ENCODE results near the gene CHPT1.
A peak's percentile ranks its signal among the peaks of the same experiment; 100 is the strongest.
"Not testable (repeated sequence)": the region's sequence is repeated elsewhere in the genome, so short reads cannot be mapped to it uniquely, and the experiment has no call there.

CHPT1 gene

GRCh38 chr12:101663298-101663697 lies 34.1 kb upstream of the CHPT1 start:
- no peak for DNase-seq (ENCODE audit: low read depth, low spot score)
- H3K27ac ChIP-seq, result no peak overlapping the region
- no peak overlapping the region for H3K9ac ChIP-seq (ENCODE audit: insufficient read length)
- no peak for TF ChIP-seq POLR2AphosphoS5 (IDR thresholded peaks at IDR 0.05; ENCODE audit: borderline replicate concordance, low read depth, low read length)
- TF ChIP-seq FOXP2 (optimal IDR thresholded peaks at IDR 0.05; ENCODE audit: control extremely low read depth, extremely low read length, insufficient read depth), result no peak
- no peak for TF ChIP-seq EZH2 (IDR thresholded peaks at IDR 0.05)
- no peak overlapping the region for H3K4me3 ChIP-seq
- no peaks in the 10 kb centered on the region for H3K9me3 ChIP-seq (ENCODE audit: low read depth, low read length)
- no peaks in the 10 kb centered on the region for H3K36me3 ChIP-seq (ENCODE audit: insufficient read depth, low read length)

- Histone ChIP-seq H3K4me3 (no peak overlapping the region), H3K9me3 (ENCODE audit: low read depth, low read length) (no peaks in the 10 kb centered on the region), H3K27ac (no peak overlapping the region), H3K36me3 (ENCODE audit: insufficient read depth, low read length) (no peaks in the 10 kb centered on the region), H3K9ac (ENCODE audit: insufficient read length) (no peak overlapping the region)
- TF ChIP-seq FOXP2 (optimal IDR thresholded peaks at IDR 0.05; ENCODE audit: control extremely low read depth, extremely low read length, insufficient read depth) (no peak), EZH2 (IDR thresholded peaks at IDR 0.05) (no peak), POLR2AphosphoS5 (IDR thresholded peaks at IDR 0.05; ENCODE audit: borderline replicate concordance, low read depth, low read length) (no peak)
- DNase-seq (ENCODE audit: low read depth, low spot score), result no peak
Observed at GRCh38 chr12:101664992-101665391, 32.4 kb upstream of the CHPT1 start.

GRCh38 chr12:101666052-101666728 lies 31.2 kb upstream of the CHPT1 start:
- TF ChIP-seq POLR2AphosphoS5 (IDR thresholded peaks at IDR 0.05; ENCODE audit: borderline replicate concordance, low read depth, low read length) (no peak), FOXP2 (optimal IDR thresholded peaks at IDR 0.05; ENCODE audit: control extremely low read depth, extremely low read length, insufficient read depth) (no peak)
- no peak overlapping the region for H3K9ac ChIP-seq (ENCODE audit: insufficient read length)
- no peak overlapping the region for H3K27ac ChIP-seq
- H3K4me3 ChIP-seq, result no peak overlapping the region
- no peak for DNase-seq (ENCODE audit: low read depth, low spot score)
- no peaks in the 10 kb centered on the region for H3K9me3 ChIP-seq (ENCODE audit: low read depth, low read length)
- H3K36me3 ChIP-seq (ENCODE audit: insufficient read depth, low read length), result no peaks in the 10 kb centered on the region

GRCh38 chr12:101667591-101667990 lies 29.8 kb upstream of the CHPT1 start:
- H3K4me3 ChIP-seq, result no peak overlapping the region
- no peak for DNase-seq (ENCODE audit: low read depth, low spot score)
- H3K36me3 ChIP-seq (ENCODE audit: insufficient read depth, low read length), result no peaks in the 10 kb centered on the region
- no peak overlapping the region for H3K27ac ChIP-seq
- H3K9ac ChIP-seq (ENCODE audit: insufficient read length), result no peak overlapping the region
- no peaks in the 10 kb centered on the region for H3K9me3 ChIP-seq (ENCODE audit: low read depth, low read length)
- TF ChIP-seq POLR2AphosphoS5 (IDR thresholded peaks at IDR 0.05; ENCODE audit: borderline replicate concordance, low read depth, low read length) (no peak), FOXP2 (optimal IDR thresholded peaks at IDR 0.05; ENCODE audit: control extremely low read depth, extremely low read length, insufficient read depth) (no peak), EZH2 (IDR thresholded peaks at IDR 0.05) (no peak)

GRCh38 chr12:101670007-101670671 lies 27.3 kb upstream of the CHPT1 start:
- no peaks in the 10 kb centered on the region for H3K9me3 ChIP-seq (ENCODE audit: low read depth, low read length)
- H3K27ac ChIP-seq, result no peak overlapping the region
- no peak overlapping the region for H3K4me3 ChIP-seq
- no peak overlapping the region for H3K9ac ChIP-seq (ENCODE audit: insufficient read length)
- H3K36me3 ChIP-seq (ENCODE audit: insufficient read depth, low read length), result no peaks in the 10 kb centered on the region
- peak; percentile 14 for DNase-seq (ENCODE audit: low read depth, low spot score)
- no peak for TF ChIP-seq POLR2AphosphoS5 (IDR thresholded peaks at IDR 0.05; ENCODE audit: borderline replicate concordance, low read depth, low read length)
- no peak for TF ChIP-seq FOXP2 (optimal IDR thresholded peaks at IDR 0.05; ENCODE audit: control extremely low read depth, extremely low read length, insufficient read depth)
- TF ChIP-seq EZH2 (IDR thresholded peaks at IDR 0.05), result no peak

- Histone ChIP-seq H3K9me3 (ENCODE audit: low read depth, low read length) (no peaks in the 10 kb centered on the region), H3K4me3 (no peak overlapping the region), H3K27ac (no peak overlapping the region), H3K9ac (ENCODE audit: insufficient read length) (no peak overlapping the region), H3K36me3 (ENCODE audit: insufficient read depth, low read length) (no peaks in the 10 kb centered on the region)
- DNase-seq (ENCODE audit: low read depth, low spot score), result no peak
- TF ChIP-seq POLR2AphosphoS5 (IDR thresholded peaks at IDR 0.05; ENCODE audit: borderline replicate concordance, low read depth, low read length), result no peak
- no peak for TF ChIP-seq FOXP2 (optimal IDR thresholded peaks at IDR 0.05; ENCODE audit: control extremely low read depth, extremely low read length, insufficient read depth)
- no peak for TF ChIP-seq EZH2 (IDR thresholded peaks at IDR 0.05)
Observed at GRCh38 chr12:101671157-101671791, 26.2 kb upstream of the CHPT1 start.

- H3K27ac ChIP-seq, result no peak overlapping the region
- no peaks in the 10 kb centered on the region for H3K9me3 ChIP-seq (ENCODE audit: low read depth, low read length)
- DNase-seq (ENCODE audit: low read depth, low spot score), result no peak
- TF ChIP-seq FOXP2 (optimal IDR thresholded peaks at IDR 0.05; ENCODE audit: control extremely low read depth, extremely low read length, insufficient read depth), result no peak
- TF ChIP-seq POLR2AphosphoS5 (IDR thresholded peaks at IDR 0.05; ENCODE audit: borderline replicate concordance, low read depth, low read length), result no peak
- TF ChIP-seq EZH2 (IDR thresholded peaks at IDR 0.05), result no peak
- no peak overlapping the region for H3K9ac ChIP-seq (ENCODE audit: insufficient read length)
- no peak overlapping the region for H3K4me3 ChIP-seq
- no peaks in the 10 kb centered on the region for H3K36me3 ChIP-seq (ENCODE audit: insufficient read depth, low read length)
Observed at GRCh38 chr12:101671833-101672232, 25.6 kb upstream of the CHPT1 start.

GRCh38 chr12:101675555-101675954 lies 21.9 kb upstream of the CHPT1 start:
- DNase-seq (ENCODE audit: low read depth, low spot score), result no peak
- no peak overlapping the region for H3K27ac ChIP-seq
- TF ChIP-seq EZH2 (IDR thresholded peaks at IDR 0.05), result no peak
- TF ChIP-seq FOXP2 (optimal IDR thresholded peaks at IDR 0.05; ENCODE audit: control extremely low read depth, extremely low read length, insufficient read depth), result no peak
- no peak for TF ChIP-seq POLR2AphosphoS5 (IDR thresholded peaks at IDR 0.05; ENCODE audit: borderline replicate concordance, low read depth, low read length)
- H3K9me3 ChIP-seq (ENCODE audit: low read depth, low read length), result no peaks in the 10 kb centered on the region
- H3K4me3 ChIP-seq, result no peak overlapping the region
- no peaks in the 10 kb centered on the region for H3K36me3 ChIP-seq (ENCODE audit: insufficient read depth, low read length)
- no peak overlapping the region for H3K9ac ChIP-seq (ENCODE audit: insufficient read length)

GRCh38 chr12:101676497-101676896 lies 20.9 kb upstream of the CHPT1 start:
- H3K9ac ChIP-seq (ENCODE audit: insufficient read length); H3K36me3 ChIP-seq (ENCODE audit: insufficient read depth, low read length); H3K4me3 ChIP-seq; H3K9me3 ChIP-seq (ENCODE audit: low read depth, low read length); H3K27ac ChIP-seq; DNase-seq (ENCODE audit: low read depth, low spot score): not testable (repeated sequence)
